GM12878 (cell line): ENCODE results near the gene SLC36A1. TPM values are rescaled to one million over a fixed set of nuclear protein-coding genes. Genes with fewer than 3 reads are reported as not detected.

Experiments
- ATAC-seq: fragments of 200-7000 bp; cut with Tn5 transposase; 3 replicates; pipeline ENCODE4 v1.9.1; 2020; ENCODE audit warnings: mild to moderate bottlenecking, moderate library complexity
- BruUV-seq: library from RNA; stranded (reverse); fragments of 400-500 nt; replicated peaks from 2 replicates; lab custom pipeline; 2021; lab: Mats Ljungman, UMichigan
- CTCF ChIA-PET: fragments of 300-600 bp; sonication (Branson Sonifier 250); formaldehyde crosslinking; extraction: SDS; loops from one replicate; lab custom pipeline; 2021; ENCODE audit warnings: inconsistent platforms; lab: Yijun Ruan, JAX
- POLR2A ChIA-PET: fragments of 350-600 bp; formaldehyde crosslinking; extraction: SDS; loops from one replicate; lab custom pipeline; 2021; ENCODE audit warnings: inconsistent platforms; lab: Charles Lee
- RAD21 ChIA-PET: fragments of 300-600 bp; sonication (Branson Sonifier 250); formaldehyde crosslinking; loops from one replicate; lab custom pipeline; 2023; ENCODE audit warnings: antibody characterized with exemption; ENCODE audit not compliant: unreplicated experiment; lab: Charles Lee
- SMC1A ChIA-PET: fragments of 300-600 bp; sonication (Branson Sonifier 250); formaldehyde crosslinking; loops from one replicate; lab custom pipeline; 2023; ENCODE audit not compliant: unreplicated experiment, uncharacterized antibody; lab: Charles Lee
- DNase-seq: peaks from one replicate; pipeline ENCODE4 v3.0.0-alpha.2; 2011; ENCODE audit warnings: low read depth, low spot score
- FAIRE-seq: peaks from 3 replicates; lab custom pipeline; 2011; peaks lifted over from hg19 to GRCh38; lab: Jason Lieb, UNC
- H2AFZ ChIP-seq: 2 replicates; pipeline ENCODE4 v1.6.0; 2011; ENCODE audit warnings: low read depth, low read length, control low read depth; ENCODE audit not compliant: control insufficient read depth
- H3K27ac ChIP-seq: 2 replicates; pipeline ENCODE4 v1.5.1; 2011; ENCODE audit warnings: control low read depth; ENCODE audit not compliant: control insufficient read depth, insufficient read depth
- H3K27me3 ChIP-seq, 2 experiments: replicated peaks in 1 of 2; 2 replicates each; pipeline versions ENCODE4 v1.6.0 to v1.6.1; 2011; ENCODE audit warnings: low read length in 1 of 2; ENCODE audit not compliant: control insufficient read depth in 2 of 2, insufficient read depth in 2 of 2
- H3K36me3 ChIP-seq, 2 experiments: 2 replicates each; pipeline ENCODE4 v1.5.1; 2011; ENCODE audit warnings: low read length in 1 of 2; ENCODE audit not compliant: control insufficient read depth in 2 of 2, insufficient read depth in 2 of 2
- H3K4me1 ChIP-seq: 2 replicates; pipeline ENCODE4 v1.6.1; 2011; ENCODE audit warnings: mild to moderate bottlenecking, low read length, moderate library complexity, mixed read lengths; ENCODE audit not compliant: control insufficient read depth, insufficient read depth
- H3K4me2 ChIP-seq: 2 replicates; pipeline ENCODE4 v1.6.0; 2011; ENCODE audit warnings: control low read depth; ENCODE audit not compliant: control insufficient read depth, insufficient read depth
- H3K4me3 ChIP-seq: fragments of 200-600 bp; sonication (generic); 2 replicates; pipeline ENCODE4 v1.5.1; 2016
- H3K79me2 ChIP-seq: 2 replicates; pipeline ENCODE4 v1.6.0; 2011; ENCODE audit warnings: low read length; ENCODE audit not compliant: control insufficient read depth, insufficient read depth
- H3K9ac ChIP-seq: 2 replicates; pipeline ENCODE4 v1.8.0; 2011; ENCODE audit warnings: low read length, control low read depth, mixed read lengths; ENCODE audit not compliant: control insufficient read depth, insufficient read depth
- H3K9me3 ChIP-seq: replicated peaks from 3 replicates; pipeline ENCODE4 v1.5.1; 2011; ENCODE audit warnings: mild to moderate bottlenecking, low read length; ENCODE audit not compliant: control insufficient read depth, insufficient read depth
- H4K20me1 ChIP-seq: 2 replicates; pipeline ENCODE4 v1.6.0; 2011; ENCODE audit not compliant: control insufficient read depth, insufficient read depth
- ATF2 ChIP-seq: IDR thresholded peaks from 2 replicates; pipeline ENCODE4 v1.6.1; 2012; ENCODE audit warnings: low read length, inconsistent platforms
- ATF7 ChIP-seq: fragments of 450-650 bp; IDR thresholded peaks from 2 replicates; pipeline ENCODE4 v1.6.1; 2016; ENCODE audit warnings: low read depth, mild to moderate bottlenecking
- E2F8 ChIP-seq: fragments of 450-650 bp; IDR thresholded peaks from 2 replicates; pipeline ENCODE4 v1.6.1; 2018; ENCODE audit warnings: mild to moderate bottlenecking, low read depth, moderate library complexity; ENCODE audit not compliant: partially characterized antibody
- IRF3 ChIP-seq: fragments of 450-650 bp; IDR thresholded peaks from 2 replicates; pipeline ENCODE4 v1.6.1; 2014; ENCODE audit warnings: mild to moderate bottlenecking
- IRF4 ChIP-seq: IDR thresholded peaks from 2 replicates; pipeline ENCODE4 v1.6.1; 2011; ENCODE audit warnings: low read depth, low read length
- JUNB ChIP-seq: IDR thresholded peaks from 2 replicates; pipeline ENCODE4 v1.6.1; 2016; ENCODE audit warnings: antibody characterized with exemption, mild to moderate bottlenecking
- LARP7 ChIP-seq: fragments of 450-650 bp; IDR thresholded peaks from 2 replicates; pipeline ENCODE4 v1.6.1; 2017; ENCODE audit warnings: mild to moderate bottlenecking
- MEF2B ChIP-seq: fragments of 450-650 bp; IDR thresholded peaks from 2 replicates; pipeline ENCODE4 v1.6.1; 2018; ENCODE audit warnings: mild to moderate bottlenecking, moderate library complexity; ENCODE audit not compliant: partially characterized antibody, poor library complexity, severe bottlenecking
- NFIC ChIP-seq: IDR thresholded peaks from 2 replicates; pipeline ENCODE4 v1.6.1; 2012; ENCODE audit warnings: low read depth, mild to moderate bottlenecking, inconsistent platforms, low read length, moderate library complexity
- NFXL1 ChIP-seq: fragments of 450-650 bp; IDR thresholded peaks from 2 replicates; pipeline ENCODE4 v1.6.1; 2017; ENCODE audit warnings: antibody characterized with exemption, mild to moderate bottlenecking, borderline replicate concordance
- NFYA ChIP-seq: IDR thresholded peaks from 2 replicates; pipeline ENCODE4 v1.6.1; 2011; ENCODE audit warnings: low read depth, mild to moderate bottlenecking, low read length, improper control_type of control experiment, borderline replicate concordance
- NR2C1 ChIP-seq: fragments of 450-650 bp; IDR thresholded peaks from 2 replicates; pipeline ENCODE4 v1.6.1; 2017; ENCODE audit warnings: antibody characterized with exemption, mild to moderate bottlenecking, moderate library complexity
- PAX5 ChIP-seq: IDR thresholded peaks from 2 replicates; pipeline ENCODE4 v1.6.1; 2011; ENCODE audit warnings: low read depth, low read length, borderline replicate concordance
- RELA ChIP-seq: fragments of 450-650 bp; IDR thresholded peaks from 2 replicates; pipeline ENCODE4 v1.8.0; 2014; ENCODE audit warnings: borderline replicate concordance; ENCODE audit not compliant: partially characterized antibody
- RUNX3 ChIP-seq: IDR thresholded peaks from 2 replicates; pipeline ENCODE4 v1.6.1; 2012; ENCODE audit warnings: low read length, inconsistent platforms
- SIX5 ChIP-seq: IDR thresholded peaks from 2 replicates; pipeline ENCODE4 v1.6.1; 2011; ENCODE audit warnings: mild to moderate bottlenecking, low read depth, low read length, moderate library complexity; ENCODE audit not compliant: severe bottlenecking
- TAF1 ChIP-seq: IDR thresholded peaks from 2 replicates; pipeline ENCODE4 v1.6.1; 2011; ENCODE audit warnings: mild to moderate bottlenecking, low read depth, low read length, borderline replicate concordance
- USF1 ChIP-seq: IDR thresholded peaks from 2 replicates; pipeline ENCODE4 v1.6.1; 2011; ENCODE audit warnings: borderline replicate concordance, low read depth, mild to moderate bottlenecking, moderate library complexity, mixed read lengths, low read length; ENCODE audit not compliant: insufficient read depth; ENCODE audit errors: extremely low read length
- WGBS: methylation state at CpG from one replicate; pipeline ENCODE4 v1.1.6; 2016; ENCODE audit warnings: low lambda C conversion rate; ENCODE audit not compliant: insufficient replicate concordance, insufficient coverage; ENCODE audit errors: missing lambda C conversion rate; 5-methylcytosine and 5-hydroxymethylcytosine counted together
- in situ Hi-C: fragments of 300-500 bp; cut with MboI; formaldehyde crosslinking; loops from 9 replicates; pipeline ENCODE4 v1.14.3; 2018; ENCODE audit warnings: mixed read lengths
- intact Hi-C: fragments of 100-400 bp; cut with micrococcal nuclease; formaldehyde crosslinking; loops from one replicate; pipeline ENCODE4 v1.14.2; 2022; ENCODE audit not compliant: unreplicated experiment
- polyA plus RNA-seq, 11 experiments: library from polyadenylated mRNA; depleted of rRNA in 4 of 11; unstranded in 6 of 11; stranded (reverse) in 5 of 11; fragments of >200 nt; fragmentation: Nextera tagmentation in 4 of 11; fragmentation: Illumina TruSeq in 1 of 11; extraction: Ambion mirVana in 4 of 11; extraction: Trizol in 1 of 11; gene quantifications; 1 replicate in 1 of 11; 2 replicates in 10 of 11; pipeline versions ENCODE4 v1.2.1 to v1.2.3, GENCODE V29; 2011 to 2016; ENCODE audit warnings: inconsistent platforms in 2 of 11, missing spikeins in 2 of 11, low read depth in 1 of 11
- total RNA-seq, 4 experiments: library from RNA; depleted of rRNA in 3 of 4; stranded (reverse); fragments of >200 nt in 3 of 4; fragmentation: Illumina TruSeq in 1 of 4; extraction: Trizol in 1 of 4; gene quantifications; 2 replicates each; pipeline versions ENCODE4 v1.2.1 to v1.2.3, GENCODE V29; 2013 to 2021

Gene SLC36A1
- total and polyA plus RNA-seq, 10 of the 15 experiments (the other 5 are each of a cell fraction or from before 2014, with no cell fraction given), result 0.50 to 8.2 (median 3.5) TPM

- Histone ChIP-seq H3K4me1 (peaks cover 9% of the 10 kb centered on the region; the same call in 1 of the 2 replicates), H3K27ac (no peak overlapping the region), H3K4me2 (peak overlapping the region; percentile 62), H3K9me3 (no peaks in the 10 kb centered on the region), H4K20me1 (no peaks in the 10 kb centered on the region), H3K4me3 (no peak overlapping the region), H3K79me2 (no peaks in the 10 kb centered on the region), H3K9ac (no peak overlapping the region), H2AFZ (no peak overlapping the region), H3K27me3 (no peaks in the 10 kb centered on the region), H3K36me3 (no peaks in the 10 kb centered on the region)
- FAIRE-seq, result peak; percentile 38
- RAD21 ChIA-PET, result interaction anchor here (1.3 to 1.6 kb wide), 2 partner anchors 34 to 38 kb away, joined by 4 read pairs; no protein-coding TSS in a partner anchor
- POLR2A ChIA-PET, result no interaction called here
- SMC1A ChIA-PET, result interaction anchor here (1.2 to 3.3 kb wide), 3 partner anchors 9 to 16 kb away, joined by 3 to 17 read pairs (median 3); partner anchors contain the start of gene SLC36A1
- BruUV-seq, result no TSS peak
- in situ Hi-C loops, result no loop called here
- CTCF ChIA-PET, result interaction anchor here (0.9 to 6.2 kb wide), 2 partner anchors 13 to 40 kb away, joined by 3 to 43 read pairs; partner anchors contain the start of gene SLC36A1
- WGBS, result 15% methylated on average over 3 of the region's 3 CpGs
- peak; percentile 90 for ATAC-seq
- peak; percentile 9 for DNase-seq
- intact Hi-C loops, result no loop called here
- no peak for TF ChIP-seq MEF2B
- peak; percentile 37; the same call in 1 of the 2 replicates for TF ChIP-seq JUNB
- TF ChIP-seq ATF2, result no peak; the same call in 1 of the 2 replicates
- TF ChIP-seq NFXL1, result no peak
- no peak for TF ChIP-seq E2F8
- TF ChIP-seq TAF1, result no peak
- TF ChIP-seq SIX5, result no peak
- no peak for TF ChIP-seq NFYA
- 0 out of 2 replicates have a peak, but pooled peaks have one; percentile 15 for TF ChIP-seq IRF4
- TF ChIP-seq RUNX3, result peak; percentile 83
- no peak for TF ChIP-seq ATF7
- peak; percentile 59; the same call in 1 of the 2 replicates for TF ChIP-seq PAX5
- peak; percentile 33; the same call in 1 of the 2 replicates for TF ChIP-seq NFIC
- TF ChIP-seq NR2C1, result no peak
- TF ChIP-seq RELA, result no peak
- TF ChIP-seq LARP7, result no peak
- TF ChIP-seq USF1, result no peak
- no peak for TF ChIP-seq IRF3
Observed at GRCh38 chr5:151461312-151461711, 13.9 kb downstream of the SLC36A1 start.
